Nephron progenitor cell (in vitro differentiated cells): ENCODE measurements around the gene CLTA.
"Not testable (repeated sequence)": the region's sequence is repeated elsewhere in the genome, so short reads cannot be mapped to it uniquely, and the experiment has no call there.

Experiments
- DNase-seq: peaks from one replicate; pipeline ENCODE4 v3.0.0; 2021
- H3K27ac Mint-ChIP-seq: 2 replicates; pipeline ENCODE4 v1.8.0; 2021; ENCODE audit warnings: mild to moderate bottlenecking, moderate library complexity, mixed read lengths
- H3K27me3 Mint-ChIP-seq: 2 replicates; pipeline ENCODE4 v1.8.0; 2021; ENCODE audit warnings: mild to moderate bottlenecking, low read depth, mixed read lengths; ENCODE audit not compliant: poor library complexity
- H3K36me3 Mint-ChIP-seq: 2 replicates; pipeline ENCODE4 v1.8.0; 2021; ENCODE audit warnings: low read depth, mixed read lengths
- H3K4me1 Mint-ChIP-seq: 2 replicates; pipeline ENCODE4 v1.8.0; 2021; ENCODE audit warnings: mixed read lengths
- H3K4me3 Mint-ChIP-seq: 2 replicates; pipeline ENCODE4 v1.8.0; 2021; ENCODE audit warnings: mild to moderate bottlenecking, moderate library complexity, mixed read lengths
- H3K9me3 Mint-ChIP-seq: 2 replicates; pipeline ENCODE4 v1.8.0; 2021; ENCODE audit warnings: mild to moderate bottlenecking, moderate library complexity, mixed read lengths
- CTCF ChIP-seq: fragments of 200-600 bp; sonication (generic); IDR thresholded peaks from 2 replicates; pipeline ENCODE4 v1.5.0; 2021; ENCODE audit warnings: antibody characterized with exemption

Gene CLTA

GRCh38 chr9:36174731-36175130, 16.0 kb upstream of the CLTA start:
- Mint-ChIP-seq H3K4me1 (peaks cover 20% of the 10 kb centered on the region), H3K27me3 (peaks cover 4% of the 10 kb centered on the region), H3K4me3 (no peak overlapping the region), H3K36me3 (no peaks in the 10 kb centered on the region), H3K27ac (peak overlapping the region; percentile 81), H3K9me3 (peaks cover 12% of the 10 kb centered on the region)
- peak; percentile 29 for DNase-seq
- no peak for TF ChIP-seq CTCF

GRCh38 chr9:36175209-36175608, 15.5 kb upstream of the CLTA start:
- DNase-seq, H3K36me3 Mint-ChIP-seq, H3K4me3 Mint-ChIP-seq, H3K27ac Mint-ChIP-seq, H3K27me3 Mint-ChIP-seq: not testable (repeated sequence)
- Mint-ChIP-seq H3K4me1 (peaks cover 18% of the 10 kb centered on the region), H3K9me3 (peaks cover 16% of the 10 kb centered on the region)

GRCh38 chr9:36176496-36176895, 14.2 kb upstream of the CLTA start:
- not testable (repeated sequence) for H3K36me3 Mint-ChIP-seq, H3K4me3 Mint-ChIP-seq

GRCh38 chr9:36177571-36177970, 13.2 kb upstream of the CLTA start:
- Mint-ChIP-seq H3K4me3 (no peak overlapping the region), H3K27me3 (peaks cover 7% of the 10 kb centered on the region), H3K36me3 (no peaks in the 10 kb centered on the region), H3K4me1 (peaks cover 18% of the 10 kb centered on the region), H3K27ac (no peak overlapping the region), H3K9me3 (peaks cover 38% of the 10 kb centered on the region)
- DNase-seq, result no peak
- no peak for TF ChIP-seq CTCF

More at GRCh38 chr9:36176496-36176895, 14.2 kb upstream of the CLTA start:
- peaks cover 28% of the 10 kb centered on the region for H3K9me3 Mint-ChIP-seq
- not testable (repeated sequence) for H3K27ac Mint-ChIP-seq, DNase-seq, H3K27me3 Mint-ChIP-seq
- peaks cover 18% of the 10 kb centered on the region for H3K4me1 Mint-ChIP-seq

DNA sequence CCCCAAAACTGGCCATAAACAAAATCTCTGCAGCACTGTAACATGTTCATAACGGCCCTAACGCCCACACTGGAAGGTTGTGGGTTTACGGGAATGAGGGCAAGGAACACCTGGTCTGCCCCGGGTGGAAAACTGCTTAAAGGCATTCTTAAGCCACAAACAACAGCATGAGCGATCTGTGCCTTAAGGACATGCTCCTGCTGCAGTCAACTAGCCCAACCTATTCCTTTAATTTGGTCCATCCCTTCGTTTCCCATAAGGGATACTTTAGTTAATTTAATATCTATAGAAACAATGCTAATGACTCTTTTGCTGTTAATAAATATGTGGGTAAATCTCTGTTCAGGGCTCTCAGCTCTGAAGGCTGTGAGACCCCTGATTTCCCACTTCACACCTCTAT, 10.5 kb upstream of the CLTA start:
- not testable (repeated sequence) for H3K27ac Mint-ChIP-seq, H3K27me3 Mint-ChIP-seq, H3K36me3 Mint-ChIP-seq, H3K4me1 Mint-ChIP-seq, DNase-seq, H3K4me3 Mint-ChIP-seq
- peaks cover 38% of the 10 kb centered on the region for H3K9me3 Mint-ChIP-seq

DNA sequence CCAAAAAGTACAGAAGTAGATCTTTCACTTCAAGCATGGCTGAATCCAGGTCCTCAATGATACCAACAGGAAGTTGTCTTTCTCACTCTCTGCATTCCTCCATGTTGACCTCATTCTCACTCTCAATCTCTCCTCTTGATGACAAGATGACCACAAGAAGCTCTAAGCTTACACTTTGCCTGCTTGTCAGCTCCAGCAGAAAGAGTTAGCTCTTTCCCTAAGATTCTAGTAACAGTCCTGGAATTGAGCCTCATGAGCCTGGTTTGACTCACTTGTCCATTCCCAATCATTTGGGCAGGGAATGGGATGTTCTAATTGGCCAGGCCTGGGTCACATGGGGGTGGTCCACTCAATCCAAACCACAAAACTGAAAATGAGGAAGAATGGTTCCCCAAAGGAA, 3.3 kb upstream of the CLTA start:
- Mint-ChIP-seq H3K4me3 (no peak overlapping the region), H3K4me1 (peaks cover 30% of the 10 kb centered on the region), H3K27ac (no peak overlapping the region), H3K9me3 (peaks cover under 1% of the 10 kb centered on the region), H3K36me3 (no peaks in the 10 kb centered on the region), H3K27me3 (peaks cover 6% of the 10 kb centered on the region)
- no peak for TF ChIP-seq CTCF
- DNase-seq, result no peak

DNA sequence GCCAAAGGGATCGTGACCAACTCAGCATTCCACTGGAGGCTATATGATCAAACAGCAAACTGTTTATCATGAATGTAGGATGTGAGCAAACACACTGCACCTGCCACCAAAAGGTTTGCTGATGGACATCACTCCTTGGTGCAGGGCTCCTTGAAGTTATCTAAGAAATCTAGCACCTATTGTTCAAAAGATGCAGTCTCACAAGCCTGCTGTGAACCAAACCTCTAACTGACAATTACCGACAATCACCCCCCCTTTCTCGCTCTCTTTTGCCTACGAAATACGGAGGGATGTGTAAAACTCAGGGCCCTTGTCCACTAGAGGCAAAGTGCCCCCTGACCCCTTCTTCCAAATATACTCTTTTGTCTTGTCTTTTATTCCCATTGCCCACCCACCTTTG, 2.5 kb upstream of the CLTA start:
- no peak for DNase-seq
- Mint-ChIP-seq H3K4me1 (peaks cover 38% of the 10 kb centered on the region), H3K9me3 (no peaks in the 10 kb centered on the region), H3K4me3 (no peak overlapping the region), H3K27ac (no peak overlapping the region), H3K36me3 (no peaks in the 10 kb centered on the region), H3K27me3 (peaks cover 6% of the 10 kb centered on the region)
- TF ChIP-seq CTCF, result no peak
